Endothelial cell of umbilical vein (primary cell): ENCODE data around the gene MAST4. TPM values are rescaled to one million over a fixed set of nuclear protein-coding genes. Genes with fewer than 3 reads are reported as not detected.

ENCODE experiments used
- BruUV-seq: library from RNA; stranded (reverse); fragments of 400-500 nt; replicated peaks from 2 replicates; lab custom pipeline; 2021; lab: Mats Ljungman, UMichigan
- CTCF ChIA-PET: fragments of 300-600, 350-600 bp; sonication (Branson Sonifier 250); formaldehyde crosslinking; loops from one replicate; lab custom pipeline; 2021; ENCODE audit warnings: antibody characterized with exemption, inconsistent platforms; lab: Charles Lee
- POLR2A ChIA-PET: fragments of 300-600, 350-600 bp; sonication (Branson Sonifier 250); formaldehyde crosslinking; loops from one replicate; lab custom pipeline; 2021; ENCODE audit warnings: antibody characterized with exemption, inconsistent platforms; lab: Charles Lee
- DNase-seq: peaks from one replicate; pipeline ENCODE4 v3.0.0-alpha.2; 2011; ENCODE audit warnings: low read depth, low spot score
- FAIRE-seq: peaks from 2 replicates; lab custom pipeline; 2011; peaks lifted over from hg19 to GRCh38; lab: Jason Lieb, UNC
- H2AFZ ChIP-seq: 2 replicates; pipeline ENCODE4 v1.6.0; 2012; ENCODE audit warnings: low read depth, low read length, control low read depth, inconsistent platforms
- H3K27ac ChIP-seq: 2 replicates; pipeline ENCODE4 v1.5.1; 2011; ENCODE audit warnings: low read depth, mild to moderate bottlenecking, control low read depth, low read length, moderate library complexity; ENCODE audit not compliant: insufficient read depth
- H3K27me3 ChIP-seq, 2 experiments: 2 replicates each; pipeline versions ENCODE4 v1.6.0 to v1.6.1; 2011; ENCODE audit warnings: low read length in 2 of 2, mixed read lengths in 1 of 2; ENCODE audit not compliant: control insufficient read depth in 2 of 2, insufficient read depth in 2 of 2
- H3K36me3 ChIP-seq, 2 experiments: 2 replicates in 1 of 2; 3 replicates in 1 of 2; pipeline ENCODE4 v1.5.1; 2011; ENCODE audit warnings: low read length in 2 of 2, mild to moderate bottlenecking in 1 of 2, moderate library complexity in 1 of 2; ENCODE audit not compliant: control insufficient read depth in 2 of 2, insufficient read depth in 2 of 2; ENCODE audit errors: extremely low read depth in 1 of 2
- H3K4me1 ChIP-seq: 3 replicates; pipeline ENCODE4 v1.5.1; 2011; ENCODE audit warnings: mild to moderate bottlenecking, low read length; ENCODE audit not compliant: control insufficient read depth, insufficient read depth; ENCODE audit errors: extremely low read depth
- H3K4me2 ChIP-seq: 2 replicates; pipeline ENCODE4 v1.6.1; 2011; ENCODE audit warnings: low read length, control low read depth, mixed read lengths; ENCODE audit not compliant: insufficient read depth
- H3K4me3 ChIP-seq, 3 experiments: fragments of 200-600 bp in 1 of 3; sonication (generic), shearing (Covaris generic) in 1 of 3; replicated peaks in 1 of 3; 2 replicates each; pipeline ENCODE4 v1.5.1; 2011 to 2016; ENCODE audit warnings: control low read depth in 3 of 3, low read length in 3 of 3, mild to moderate bottlenecking in 2 of 3, inconsistent platforms in 1 of 3, low read depth in 1 of 3, moderate library complexity in 1 of 3; ENCODE audit not compliant: insufficient read depth in 1 of 3
- H3K79me2 ChIP-seq: 2 replicates; pipeline ENCODE4 v1.6.0; 2012; ENCODE audit warnings: low read length, inconsistent platforms; ENCODE audit not compliant: control insufficient read depth, insufficient read depth
- H3K9ac ChIP-seq: replicated peaks from 2 replicates; pipeline ENCODE3; 2011; ENCODE audit warnings: low read length, control low read depth; ENCODE audit not compliant: insufficient read depth; ENCODE audit errors: extremely low read depth
- H3K9me1 ChIP-seq: replicated peaks from 3 replicates; pipeline ENCODE4 v1.6.0; 2011; ENCODE audit warnings: mild to moderate bottlenecking, low read length; ENCODE audit not compliant: control insufficient read depth, insufficient read depth; ENCODE audit errors: extremely low read depth
- H3K9me3 ChIP-seq: replicated peaks from 2 replicates; pipeline ENCODE4 v1.5.1; 2012; ENCODE audit warnings: low read length, inconsistent platforms; ENCODE audit not compliant: control insufficient read depth, insufficient read depth
- H4K20me1 ChIP-seq: replicated peaks from 2 replicates; pipeline ENCODE3; 2011; ENCODE audit warnings: mild to moderate bottlenecking, low read length; ENCODE audit not compliant: control insufficient read depth, insufficient read depth; ENCODE audit errors: extremely low read depth
- CTCF ChIP-seq, 2 donors: IDR thresholded peaks; 1 replicate in 1 of 2; 2 replicates in 1 of 2; pipeline ENCODE4 v1.5.1; 2011; ENCODE audit warnings: low read length in 2 of 2, mild to moderate bottlenecking in 2 of 2, moderate library complexity in 2 of 2, control low read depth in 1 of 2, inconsistent platforms in 1 of 2, low read depth in 1 of 2; ENCODE audit not compliant: insufficient read depth in 1 of 2; ENCODE audit errors: extremely low read depth in 1 of 2
- EZH2 ChIP-seq: IDR thresholded peaks from 2 replicates; pipeline ENCODE4 v1.6.1; 2012; ENCODE audit warnings: borderline replicate concordance, low read depth, mild to moderate bottlenecking, moderate library complexity, low read length, inconsistent platforms; ENCODE audit not compliant: severe bottlenecking
- FOS ChIP-seq: IDR thresholded peaks from 2 replicates; pipeline ENCODE4 v1.6.1; 2011; ENCODE audit warnings: mild to moderate bottlenecking, low read length, moderate library complexity, borderline replicate concordance; ENCODE audit not compliant: insufficient read depth
- GATA2 ChIP-seq: IDR thresholded peaks from 2 replicates; pipeline ENCODE4 v1.7.0; 2011; ENCODE audit warnings: low read depth, mild to moderate bottlenecking, moderate library complexity, mixed read lengths, low read length; ENCODE audit not compliant: insufficient read length, insufficient read depth
- JUN ChIP-seq: IDR thresholded peaks from 2 replicates; pipeline ENCODE4 v1.6.1; 2011; ENCODE audit warnings: borderline replicate concordance, low read depth; ENCODE audit not compliant: insufficient read length, insufficient read depth
- MAX ChIP-seq: IDR thresholded peaks from 2 replicates; pipeline ENCODE4 v1.6.1; 2011; ENCODE audit not compliant: insufficient read depth, insufficient read length
- MYC ChIP-seq: IDR thresholded peaks from one replicate; pipeline ENCODE4 v1.6.1; 2011; ENCODE audit warnings: mild to moderate bottlenecking, low read depth, low read length
- POLR2A ChIP-seq: IDR thresholded peaks from 2 replicates; pipeline ENCODE4 v1.6.1; 2012; ENCODE audit warnings: low read depth, mild to moderate bottlenecking, control low read depth, low read length
- POLR2AphosphoS5 ChIP-seq: IDR thresholded peaks from 2 replicates; pipeline ENCODE4 v1.6.1; 2012; ENCODE audit warnings: low read depth, mild to moderate bottlenecking, control low read depth, low read length, moderate library complexity; ENCODE audit not compliant: insufficient read depth
- dilution Hi-C: fragments of 300-500 bp; cut with MboI; formaldehyde crosslinking; loops from one replicate; pipeline ENCODE4 v1.15.0; 2019; ENCODE audit warnings: low sequenced_read_pairs; ENCODE audit not compliant: extremely low pct_ligation_motif_present
- intact Hi-C: fragments of 100-400 bp; cut with micrococcal nuclease; formaldehyde crosslinking; loops from one replicate; pipeline ENCODE4 v1.10.0; 2022
- polyA plus RNA-seq, 4 experiments: library from polyadenylated mRNA; depleted of rRNA in 3 of 4; stranded (reverse) in 3 of 4; unstranded in 1 of 4; fragments of >200 nt; gene quantifications; 2 replicates each; pipeline versions ENCODE4 v1.2.1 to v1.2.3, GENCODE V29; 2011 to 2012; ENCODE audit warnings: missing spikeins in 1 of 4
- total RNA-seq: library from RNA; stranded (reverse); gene quantifications from 2 replicates; pipeline ENCODE4 v1.2.3, GENCODE V29; 2021

MAST4 gene
- total and polyA plus RNA-seq, 2 donors (not counting 3 experiments of a cell fraction or from before 2014, with no cell fraction given): 40.2 to 116 TPM

GRCh38 chr5:66906021-66906420 lies 309.8 kb downstream of the MAST4 start:
- Histone ChIP-seq H3K9me3 (no peaks in the 10 kb centered on the region), H4K20me1 (no peaks in the 10 kb centered on the region), H3K4me1 (no peaks in the 10 kb centered on the region), H3K27me3 (no peaks in the 10 kb centered on the region), H3K27ac (no peak overlapping the region), H3K9ac (no peak overlapping the region), H2AFZ (no peak overlapping the region), H3K79me2 (no peaks in the 10 kb centered on the region), H3K36me3 (peaks cover 0 to 2% of the 10 kb centered on the region in 2 experiments), H3K4me2 (no peak overlapping the region), H3K4me3 (no peak overlapping the region), H3K9me1 (no peaks in the 10 kb centered on the region)
- TF ChIP-seq CTCF (IDR thresholded peaks at IDR 0.05; ENCODE audit: extremely low read depth in 1 of 2, insufficient read depth in 1 of 2, low read depth in 1 of 2, low read length in 2 of 2) (no peak), POLR2AphosphoS5 (no peak), MAX (no peak), FOS (no peak), JUN (no peak), POLR2A (no peak), EZH2 (no peak), GATA2 (no peak), MYC (no peak)
- DNase-seq (no peak), FAIRE-seq (no peak)
- dilution Hi-C loops (no loop called here), intact Hi-C loops (no loop called here)
- no TSS peak for BruUV-seq
- POLR2A ChIA-PET: no interaction called here
- CTCF ChIA-PET: no interaction called here
